A673 (cell line): ENCODE results near the gene SPDYC. TPM values are rescaled to one million over a fixed set of nuclear protein-coding genes. Genes with fewer than 3 reads are reported as not detected.

Experiments used
- BruUV-seq: library from RNA; stranded (reverse); fragments of 400-500 nt; replicated peaks from 2 replicates; lab custom pipeline; 2021; lab: Mats Ljungman, UMichigan
- CTCF ChIA-PET: fragments of 300-600 bp; sonication (Branson Sonifier 250); formaldehyde crosslinking; loops from one replicate; lab custom pipeline; 2022; ENCODE audit warnings: antibody characterized with exemption; lab: Charles Lee
- POLR2A ChIA-PET: fragments of 300-600 bp; sonication (Branson Sonifier 250); formaldehyde crosslinking; loops from one replicate; lab custom pipeline; 2022; ENCODE audit warnings: antibody characterized with exemption; ENCODE audit not compliant: low non-redundant PET; lab: Charles Lee
- DNase-seq: peaks from one replicate; pipeline ENCODE4 v3.0.0-alpha.2; 2015; ENCODE audit warnings: low spot score
- H3K27ac ChIP-seq: fragments of 200-600 bp; sonication (generic); 2 replicates; pipeline ENCODE4 v1.5.1; 2016; ENCODE audit warnings: mixed run types, low read depth, mild to moderate bottlenecking, mixed read lengths, antibody characterized with exemption, low read length; ENCODE audit not compliant: poor library complexity, severe bottlenecking
- H3K27me3 ChIP-seq: fragments of 200-600 bp; sonication (generic); replicated peaks from 2 replicates; pipeline ENCODE4 v1.6.1; 2017; ENCODE audit warnings: mixed run types, low read depth, mild to moderate bottlenecking, mixed read lengths, antibody characterized with exemption, low read length; ENCODE audit not compliant: insufficient read depth, poor library complexity
- H3K36me3 ChIP-seq: fragments of 200-600 bp; sonication (generic); 2 replicates; pipeline ENCODE4 v1.6.1; 2016; ENCODE audit warnings: mixed run types, mild to moderate bottlenecking, mixed read lengths, antibody characterized with exemption, low read length; ENCODE audit not compliant: insufficient read depth, poor library complexity, severe bottlenecking
- H3K4me1 ChIP-seq: fragments of 200-600 bp; sonication (generic); 2 replicates; pipeline ENCODE4 v1.6.1; 2017; ENCODE audit warnings: mixed run types, mild to moderate bottlenecking, mixed read lengths, antibody characterized with exemption, low read length; ENCODE audit not compliant: insufficient read depth, poor library complexity, severe bottlenecking
- H3K4me3 ChIP-seq: fragments of 200-600 bp; sonication (generic); 2 replicates; pipeline ENCODE4 v1.5.1; 2016; ENCODE audit warnings: low read depth, mixed run types, mild to moderate bottlenecking, mixed read lengths, low read length; ENCODE audit not compliant: poor library complexity, severe bottlenecking
- H3K9me3 ChIP-seq: fragments of 200-600 bp; sonication (generic); 2 replicates; pipeline ENCODE4 v1.6.1; 2016; ENCODE audit warnings: mixed run types, low read depth, mild to moderate bottlenecking, mixed read lengths, antibody characterized with exemption, low read length; ENCODE audit not compliant: poor library complexity, severe bottlenecking
- CTCF ChIP-seq: fragments of 300-800, 200-600 bp; sonication (generic); conservative IDR thresholded peaks from 2 replicates; pipeline ENCODE4 v1.5.1; 2017; ENCODE audit warnings: low read depth, mild to moderate bottlenecking, antibody characterized with exemption, low read length, moderate library complexity, mixed read lengths
- EZH2 ChIP-seq: fragments of 200-600 bp; sonication (generic); IDR thresholded peaks from 2 replicates; pipeline ENCODE4 v1.6.1; 2017; ENCODE audit warnings: borderline replicate concordance, low read depth, mild to moderate bottlenecking, mixed read lengths, antibody characterized with exemption, low read length; ENCODE audit not compliant: poor library complexity, severe bottlenecking
- intact Hi-C: fragments of 100-400 bp; cut with micrococcal nuclease; formaldehyde crosslinking; loops from one replicate; pipeline ENCODE4 v1.10.0; 2022; ENCODE audit not compliant: unreplicated experiment
- total RNA-seq: library from RNA; stranded (reverse); gene quantifications from 2 replicates; pipeline ENCODE4 v1.2.3, GENCODE V29; 2021

The SPDYC gene
- total RNA-seq, 1 experiment from 2014 or later = not detected

DNA sequence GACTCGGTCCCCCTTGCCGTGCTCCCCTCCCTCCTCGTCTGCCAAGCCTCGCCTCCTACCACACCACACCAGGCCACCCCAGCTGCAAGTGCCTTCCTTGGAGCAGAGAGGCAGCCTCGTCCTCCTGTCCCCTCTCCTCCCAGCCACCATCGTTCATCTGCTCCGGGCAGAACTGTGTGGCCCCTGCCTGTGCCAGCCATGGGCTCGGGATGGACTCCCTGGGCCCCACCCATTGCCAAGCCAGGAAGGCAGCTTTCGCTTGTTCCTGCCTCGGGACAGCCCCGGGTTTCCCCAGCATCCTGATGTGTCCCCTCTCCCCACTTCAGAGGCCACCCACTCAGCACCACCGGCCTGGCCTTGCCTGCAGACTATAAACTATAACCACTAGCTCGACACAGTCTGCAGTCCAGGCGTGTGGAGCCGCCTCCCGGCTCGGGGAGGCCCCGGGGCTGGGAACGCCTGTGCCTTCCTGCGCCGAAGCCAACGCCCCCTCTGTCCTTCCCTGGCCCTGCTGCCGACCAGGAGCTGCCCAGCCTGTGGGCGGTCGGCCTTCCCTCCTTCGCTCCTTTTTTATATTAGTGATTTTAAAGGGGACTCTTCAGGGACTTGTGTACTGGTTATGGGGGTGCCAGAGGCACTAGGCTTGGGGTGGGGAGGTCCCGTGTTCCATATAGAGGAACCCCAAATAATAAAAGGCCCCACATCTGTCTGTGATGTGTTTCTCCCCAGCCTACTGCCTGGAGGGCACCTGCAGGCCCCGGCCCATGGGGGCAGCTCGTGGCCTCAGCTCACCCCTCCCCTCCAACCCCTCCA lies 41.5 kb downstream of the SPDYC start:
- intact Hi-C loops = no loop called here
- CTCF ChIA-PET = no interaction called here
- DNase-seq = no peak
- H3K27ac ChIP-seq = no peak overlapping the region
- peaks cover 9% of the 10 kb centered on the region for H3K36me3 ChIP-seq
- no peaks in the 10 kb centered on the region for H3K9me3 ChIP-seq
- H3K4me1 ChIP-seq = no peaks in the 10 kb centered on the region
- TF ChIP-seq CTCF = no peak
- no peak for TF ChIP-seq EZH2
- no peaks in the 10 kb centered on the region for H3K27me3 ChIP-seq
- POLR2A ChIA-PET = no interaction called here
- TSS peak; percentile 86 for BruUV-seq
- no peak overlapping the region for H3K4me3 ChIP-seq

GRCh38 chr11:65212226-65212801 lies 42.3 kb downstream of the SPDYC start:
- CTCF ChIA-PET = no interaction called here
- Histone ChIP-seq H3K4me1 (no peaks in the 10 kb centered on the region), H3K27me3 (no peaks in the 10 kb centered on the region), H3K9me3 (no peaks in the 10 kb centered on the region), H3K36me3 (peaks cover 9% of the 10 kb centered on the region), H3K4me3 (no peak overlapping the region), H3K27ac (no peak overlapping the region)
- no peak for DNase-seq
- no TSS peak for BruUV-seq
- no peak for TF ChIP-seq EZH2
- intact Hi-C loops = no loop called here
- POLR2A ChIA-PET = no interaction called here

DNA sequence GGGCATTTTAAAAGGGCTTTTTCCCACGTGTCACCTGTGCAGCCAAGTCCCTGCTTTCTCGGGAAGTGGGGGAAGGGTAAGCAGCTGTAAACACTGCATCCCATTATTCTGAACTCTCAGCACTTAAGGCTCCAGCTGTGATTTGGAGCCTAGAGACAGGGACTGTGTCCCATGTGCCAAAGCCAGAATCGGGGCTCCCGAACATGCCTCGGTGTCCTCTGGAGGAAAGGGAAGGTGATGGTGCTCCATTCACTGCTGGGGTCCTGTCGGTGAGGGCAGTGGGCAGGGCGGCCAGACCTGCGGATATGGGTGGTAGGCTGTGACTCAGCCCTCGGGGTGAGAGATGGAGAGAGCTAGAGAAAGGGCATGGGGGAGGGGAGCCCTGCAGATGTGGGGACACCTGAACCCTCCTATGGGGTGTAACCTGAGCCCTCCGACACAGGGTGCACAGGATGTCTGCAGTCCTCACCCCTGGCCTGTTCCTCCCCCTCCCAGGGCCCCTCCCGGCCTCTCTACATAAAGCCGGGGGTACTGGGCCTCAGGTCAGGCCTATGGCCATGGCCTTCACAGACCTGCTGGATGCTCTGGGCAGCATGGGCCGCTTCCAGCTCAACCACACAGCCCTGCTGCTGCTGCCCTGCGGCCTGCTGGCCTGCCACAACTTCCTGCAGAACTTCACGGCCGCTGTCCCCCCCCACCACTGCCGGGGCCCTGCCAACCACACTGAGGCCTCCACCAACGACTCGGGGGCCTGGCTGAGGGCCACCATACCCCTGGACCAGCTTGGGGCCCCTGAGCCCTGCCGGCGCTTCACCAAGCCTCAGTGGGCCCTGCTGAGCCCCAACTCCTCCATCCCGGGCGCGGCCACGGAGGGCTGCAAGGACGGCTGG lies 43.5 kb downstream of the SPDYC start:
- DNase-seq = no peak
- H3K9me3 ChIP-seq = no peaks in the 10 kb centered on the region
- H3K27ac ChIP-seq = no peak overlapping the region
- no peaks in the 10 kb centered on the region for H3K4me1 ChIP-seq
- TF ChIP-seq EZH2 = no peak
- no peak for TF ChIP-seq CTCF
- H3K27me3 ChIP-seq = no peaks in the 10 kb centered on the region
- POLR2A ChIA-PET = no interaction called here
- no TSS peak for BruUV-seq
- H3K36me3 ChIP-seq = peaks cover 9% of the 10 kb centered on the region
- CTCF ChIA-PET = no interaction called here
- H3K4me3 ChIP-seq = no peak overlapping the region
- intact Hi-C loops = no loop called here
